AG09319 (cell line): ENCODE data around the gene SSRP1.
"Not testable (repeated sequence)": the region's sequence is repeated elsewhere in the genome, so short reads cannot be mapped to it uniquely, and the experiment has no call there.

Experiments used
- DNase-seq: peaks from one replicate; pipeline ENCODE4 v3.0.0-alpha.2; 2010; ENCODE audit warnings: low read depth; ENCODE audit errors: extremely low read depth
- TF ChIP-seq, protein P1 (sequence below): IDR thresholded peaks from 2 replicates; pipeline ENCODE4 v1.5.1; 2011; ENCODE audit warnings: low read depth, mild to moderate bottlenecking, inconsistent platforms, low read length, moderate library complexity

SSRP1 gene

GRCh38 chr11:57363131-57364080, 27.7 kb upstream of the SSRP1 start:
- DNase-seq, result no peak
- TF ChIP-seq, protein P1, sequence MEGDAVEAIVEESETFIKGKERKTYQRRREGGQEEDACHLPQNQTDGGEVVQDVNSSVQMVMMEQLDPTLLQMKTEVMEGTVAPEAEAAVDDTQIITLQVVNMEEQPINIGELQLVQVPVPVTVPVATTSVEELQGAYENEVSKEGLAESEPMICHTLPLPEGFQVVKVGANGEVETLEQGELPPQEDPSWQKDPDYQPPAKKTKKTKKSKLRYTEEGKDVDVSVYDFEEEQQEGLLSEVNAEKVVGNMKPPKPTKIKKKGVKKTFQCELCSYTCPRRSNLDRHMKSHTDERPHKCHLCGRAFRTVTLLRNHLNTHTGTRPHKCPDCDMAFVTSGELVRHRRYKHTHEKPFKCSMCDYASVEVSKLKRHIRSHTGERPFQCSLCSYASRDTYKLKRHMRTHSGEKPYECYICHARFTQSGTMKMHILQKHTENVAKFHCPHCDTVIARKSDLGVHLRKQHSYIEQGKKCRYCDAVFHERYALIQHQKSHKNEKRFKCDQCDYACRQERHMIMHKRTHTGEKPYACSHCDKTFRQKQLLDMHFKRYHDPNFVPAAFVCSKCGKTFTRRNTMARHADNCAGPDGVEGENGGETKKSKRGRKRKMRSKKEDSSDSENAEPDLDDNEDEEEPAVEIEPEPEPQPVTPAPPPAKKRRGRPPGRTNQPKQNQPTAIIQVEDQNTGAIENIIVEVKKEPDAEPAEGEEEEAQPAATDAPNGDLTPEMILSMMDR, result no peak

GRCh38 chr11:57361926-57362325, 26.2 kb upstream of the SSRP1 start:
- TF ChIP-seq, protein P1, result no peak
- DNase-seq, result no peak

DNA sequence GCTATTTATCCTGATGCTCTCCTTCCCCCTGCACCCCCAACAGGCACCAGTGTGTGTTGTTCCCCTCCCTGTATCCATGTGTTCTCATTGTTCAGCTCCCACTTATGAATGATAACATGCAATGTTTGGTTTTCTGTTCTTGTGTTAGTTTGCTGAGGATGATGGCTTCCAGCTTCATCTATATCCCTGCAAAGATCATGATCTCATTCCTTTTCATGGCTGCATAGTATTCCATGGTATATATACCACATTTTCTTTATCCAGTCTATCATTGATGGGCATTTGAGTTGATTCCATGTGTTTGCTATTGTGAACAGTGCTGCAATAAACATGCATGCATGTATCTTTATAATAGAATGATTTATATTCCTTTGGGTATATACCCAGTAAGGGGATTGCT, 25.7 kb upstream of the SSRP1 start:
- not testable (repeated sequence) for DNase-seq

GRCh38 chr11:57360991-57361390, 25.3 kb upstream of the SSRP1 start:
- no peak for DNase-seq
- TF ChIP-seq, protein P1, result no peak

GRCh38 chr11:57359896-57360690, 24.4 kb upstream of the SSRP1 start:
- TF ChIP-seq, protein P1, result no peak
- DNase-seq, result no peak

DNA sequence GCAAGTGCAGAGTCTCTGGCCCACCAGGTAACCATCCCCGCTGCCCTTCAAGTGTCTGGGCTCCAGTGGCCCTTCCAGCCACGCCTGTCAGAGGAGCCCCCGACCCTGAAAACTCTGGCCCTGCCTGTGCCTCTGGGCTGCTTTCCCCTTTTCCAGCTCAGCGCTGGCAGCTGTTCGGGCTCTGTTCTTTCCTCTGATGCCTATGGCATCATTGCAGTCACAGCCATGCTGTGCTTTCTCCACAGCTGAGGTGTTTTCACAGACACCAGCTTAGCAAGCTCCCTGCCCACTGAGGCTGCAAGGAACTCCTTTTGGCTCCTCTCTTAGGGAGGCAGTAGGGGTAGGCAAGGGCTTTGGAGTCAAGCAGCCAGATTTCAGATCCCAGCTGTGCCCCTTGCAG, 23.7 kb upstream of the SSRP1 start:
- TF ChIP-seq, protein P1, result no peak
- DNase-seq, result no peak

GRCh38 chr11:57358991-57359390, 23.3 kb upstream of the SSRP1 start:
- no peak for DNase-seq
- TF ChIP-seq, protein P1, result no peak
